ENCODE measurements around the gene SCN8A. TPM values are rescaled to one million over a fixed set of nuclear protein-coding genes. Genes with fewer than 3 reads are reported as not detected.

SCN8A gene
- total and polyA plus RNA-seq, 2 donors, result 0.21 to 0.57 TPM

DNA sequence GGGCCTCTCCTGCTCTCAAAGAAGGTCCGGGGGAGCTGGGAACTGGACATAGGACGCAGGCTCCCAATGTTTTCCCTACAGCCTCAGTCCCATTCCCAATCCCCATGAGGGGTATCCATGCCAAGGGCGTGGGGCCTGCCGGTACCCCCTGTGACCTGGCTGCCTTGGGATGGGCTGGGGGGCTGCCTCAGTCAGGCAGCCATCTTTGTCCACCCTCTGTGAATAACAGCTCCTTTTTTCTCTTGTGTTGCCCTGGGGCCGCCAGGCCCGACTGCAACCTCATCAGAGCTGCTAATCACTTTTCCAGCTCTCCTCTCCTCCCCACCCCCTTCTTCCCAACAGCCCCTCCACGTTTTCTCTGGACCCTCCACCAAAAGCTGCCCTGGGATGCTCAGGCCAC lies 246.3 kb downstream of the SCN8A start:
- 92% methylated on average over 7 of the region's 7 CpGs for WGBS
- DNase-seq (ENCODE audit: low read depth in 6 of 9, low spot score in 9 of 9), result no peak
- H3K4me3 ChIP-seq (ENCODE audit: low read length in 2 of 2), result no peak overlapping the region
- no peak overlapping the region for H3K27ac ChIP-seq (ENCODE audit: low read depth in 1 of 2, low read length in 1 of 2)
- H3K36me3 ChIP-seq (ENCODE audit: control insufficient read depth in 2 of 2, insufficient read depth in 2 of 2, low read length in 1 of 2), result no peaks in the 10 kb centered on the region
- H3K4me1 ChIP-seq (ENCODE audit: control insufficient read depth in 2 of 2, insufficient read depth in 2 of 2, low read length in 2 of 2), result peaks cover 4 to 15% of the 10 kb centered on the region in 2 donors
- H3K27me3 ChIP-seq (ENCODE audit: control insufficient read depth in 2 of 2, insufficient read depth in 1 of 2, low read length in 1 of 2), result peaks cover 0 to 36% of the 10 kb centered on the region in 2 donors
- no peaks in the 10 kb centered on the region for H3K9me3 ChIP-seq (ENCODE audit: control insufficient read depth in 2 of 2, insufficient read depth in 1 of 2, low read length in 1 of 2)

DNA sequence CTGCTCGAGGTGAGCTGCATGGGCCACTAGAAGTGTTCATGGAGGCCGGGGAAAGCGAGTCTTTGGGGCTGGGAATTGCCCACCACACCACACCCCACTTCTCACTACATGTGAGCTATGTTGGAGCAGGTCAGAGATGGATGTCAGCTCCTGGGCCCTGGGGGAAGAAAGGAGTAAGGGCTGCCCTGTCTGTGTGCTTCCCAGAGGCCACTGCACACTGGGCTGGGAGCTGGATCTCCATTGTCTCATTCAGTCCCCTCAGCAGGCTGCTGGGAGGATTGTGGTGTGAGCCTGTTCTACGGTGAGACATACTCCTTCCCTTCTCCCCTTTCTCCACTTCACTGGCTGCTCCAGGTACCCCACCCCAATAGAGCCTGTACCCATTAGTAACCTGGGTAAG lies 247.0 kb downstream of the SCN8A start:
- Histone ChIP-seq H3K27me3 (ENCODE audit: control insufficient read depth in 2 of 2, insufficient read depth in 1 of 2, low read length in 1 of 2) (peaks cover 0 to 36% of the 10 kb centered on the region in 2 donors), H3K9me3 (ENCODE audit: control insufficient read depth in 2 of 2, insufficient read depth in 1 of 2, low read length in 1 of 2) (no peaks in the 10 kb centered on the region), H3K36me3 (ENCODE audit: control insufficient read depth in 2 of 2, insufficient read depth in 2 of 2, low read length in 1 of 2) (no peaks in the 10 kb centered on the region), H3K4me1 (ENCODE audit: control insufficient read depth in 2 of 2, insufficient read depth in 2 of 2, low read length in 2 of 2) (peaks cover 0 to 8% of the 10 kb centered on the region in 2 donors), H3K4me3 (ENCODE audit: low read length in 2 of 2) (no peak overlapping the region), H3K27ac (ENCODE audit: low read depth in 1 of 2, low read length in 1 of 2) (no peak overlapping the region)
- 91% methylated on average over 4 of the region's 4 CpGs for WGBS
- DNase-seq (ENCODE audit: low read depth in 6 of 9, low spot score in 9 of 9), result no peak

DNA sequence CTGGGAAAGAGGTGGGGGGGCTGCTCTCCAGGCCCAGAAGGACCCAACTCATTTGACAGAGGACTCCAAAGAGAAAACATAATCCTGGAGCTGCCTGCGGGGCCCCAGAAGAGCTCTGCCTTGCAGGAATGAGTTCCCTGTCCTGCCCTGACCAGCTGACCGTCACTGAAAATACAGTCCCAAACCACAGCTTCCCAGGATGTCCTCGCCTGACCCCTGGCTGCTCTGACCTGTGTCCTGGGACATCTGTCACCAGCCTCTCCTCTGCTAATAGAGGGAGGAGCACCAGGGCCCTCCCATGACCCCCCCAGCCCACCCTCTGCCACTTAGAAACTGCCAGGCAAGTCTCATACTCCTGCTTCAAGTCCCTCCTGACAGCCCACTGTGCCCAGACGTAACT lies 247.7 kb downstream of the SCN8A start:
- no peak for DNase-seq (ENCODE audit: low read depth in 6 of 9, low spot score in 9 of 9)
- peaks cover 0 to 31% of the 10 kb centered on the region in 2 donors for H3K27me3 ChIP-seq (ENCODE audit: control insufficient read depth in 2 of 2, insufficient read depth in 1 of 2, low read length in 1 of 2)
- H3K36me3 ChIP-seq (ENCODE audit: control insufficient read depth in 2 of 2, insufficient read depth in 2 of 2, low read length in 1 of 2), result no peaks in the 10 kb centered on the region
- H3K4me3 ChIP-seq (ENCODE audit: low read length in 2 of 2), result no peak overlapping the region
- H3K4me1 ChIP-seq (ENCODE audit: control insufficient read depth in 2 of 2, insufficient read depth in 2 of 2, low read length in 2 of 2), result peaks cover 0 to 6% of the 10 kb centered on the region in 2 donors
- H3K27ac ChIP-seq (ENCODE audit: low read depth in 1 of 2, low read length in 1 of 2), result no peak overlapping the region
- H3K9me3 ChIP-seq (ENCODE audit: control insufficient read depth in 2 of 2, insufficient read depth in 1 of 2, low read length in 1 of 2), result no peaks in the 10 kb centered on the region
- 94% methylated on average over 4 of the region's 4 CpGs for WGBS

DNA sequence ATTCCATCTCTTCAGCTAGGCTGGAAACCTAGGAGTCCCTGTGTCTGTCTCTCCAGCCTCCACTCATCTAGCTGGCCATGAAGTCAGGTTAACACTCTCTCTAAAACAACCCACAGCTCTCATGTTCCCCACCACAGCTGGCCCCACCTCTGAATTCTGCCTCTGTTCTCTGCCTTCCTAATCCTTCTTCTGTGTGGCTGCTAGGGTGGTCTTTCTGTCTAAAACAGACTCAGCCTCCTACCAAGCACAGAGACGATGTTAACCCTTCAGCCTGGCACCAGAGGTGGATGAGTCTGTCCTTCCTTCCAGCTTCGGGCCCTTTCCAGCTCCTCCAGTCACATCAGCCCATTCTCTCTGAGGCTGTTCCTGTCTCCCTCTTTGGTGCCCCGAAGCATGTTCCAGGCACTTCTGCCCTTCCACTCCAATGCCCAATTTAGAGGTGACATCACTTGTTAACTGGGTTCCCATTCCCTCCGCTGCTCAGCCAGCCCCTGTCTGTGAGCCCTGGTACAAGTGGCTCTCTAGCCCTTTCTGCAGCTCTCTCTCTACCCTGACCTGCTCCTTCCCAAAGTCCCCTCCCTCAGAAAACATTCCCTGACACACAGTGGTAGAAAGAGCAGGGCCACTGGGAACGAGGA lies 248.4 kb downstream of the SCN8A start:
- H3K27me3 ChIP-seq (ENCODE audit: control insufficient read depth in 2 of 2, insufficient read depth in 1 of 2, low read length in 1 of 2), result peaks cover 0 to 33% of the 10 kb centered on the region in 2 donors
- H3K4me1 ChIP-seq (ENCODE audit: control insufficient read depth in 2 of 2, insufficient read depth in 2 of 2, low read length in 2 of 2), result peaks cover 0 to 6% of the 10 kb centered on the region in 2 donors
- no peaks in the 10 kb centered on the region for H3K9me3 ChIP-seq (ENCODE audit: control insufficient read depth in 2 of 2, insufficient read depth in 1 of 2, low read length in 1 of 2)
- no peak overlapping the region for H3K27ac ChIP-seq (ENCODE audit: low read depth in 1 of 2, low read length in 1 of 2)
- H3K4me3 ChIP-seq (ENCODE audit: low read length in 2 of 2), result no peak overlapping the region
- no peaks in the 10 kb centered on the region for H3K36me3 ChIP-seq (ENCODE audit: control insufficient read depth in 2 of 2, insufficient read depth in 2 of 2, low read length in 1 of 2)
- 92% methylated on average over 5 of the region's 5 CpGs for WGBS
- no peak for DNase-seq (ENCODE audit: low read depth in 6 of 9, low spot score in 9 of 9)

DNA sequence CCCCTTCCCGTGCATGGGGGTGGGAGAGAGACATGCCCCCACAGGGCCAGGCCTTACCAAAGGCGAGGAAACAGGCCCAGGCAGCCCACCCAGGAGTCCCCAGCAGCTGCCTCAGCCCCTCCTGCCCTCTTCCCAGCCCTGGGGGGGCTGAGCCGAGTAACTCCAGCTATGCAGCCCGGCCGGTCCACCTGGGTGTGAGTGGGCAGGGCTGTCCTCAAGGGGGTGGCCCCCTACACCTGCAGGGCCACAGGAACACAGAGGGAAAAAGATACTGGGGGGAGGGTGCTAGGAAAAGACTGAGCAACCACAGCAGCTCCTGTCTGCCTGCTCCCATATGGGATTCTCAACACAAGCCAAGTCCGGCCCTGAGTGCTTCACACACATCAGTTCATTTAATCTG lies 249.9 kb downstream of the SCN8A start:
- peaks cover 0 to 6% of the 10 kb centered on the region in 2 donors for H3K4me1 ChIP-seq (ENCODE audit: control insufficient read depth in 2 of 2, insufficient read depth in 2 of 2, low read length in 2 of 2)
- no peak overlapping the region for H3K27ac ChIP-seq (ENCODE audit: low read depth in 1 of 2, low read length in 1 of 2)
- H3K27me3 ChIP-seq (ENCODE audit: control insufficient read depth in 2 of 2, insufficient read depth in 1 of 2, low read length in 1 of 2), result peaks cover 3 to 44% of the 10 kb centered on the region in 2 donors
- H3K36me3 ChIP-seq (ENCODE audit: control insufficient read depth in 2 of 2, insufficient read depth in 2 of 2, low read length in 1 of 2), result no peaks in the 10 kb centered on the region
- WGBS, result 92% methylated on average over 6 of the region's 6 CpGs
- no peak for DNase-seq (ENCODE audit: low read depth in 6 of 9, low spot score in 9 of 9)
- no peak overlapping the region for H3K4me3 ChIP-seq (ENCODE audit: low read length in 2 of 2)
- no peaks in the 10 kb centered on the region for H3K9me3 ChIP-seq (ENCODE audit: control insufficient read depth in 2 of 2, insufficient read depth in 1 of 2, low read length in 1 of 2)

DNA sequence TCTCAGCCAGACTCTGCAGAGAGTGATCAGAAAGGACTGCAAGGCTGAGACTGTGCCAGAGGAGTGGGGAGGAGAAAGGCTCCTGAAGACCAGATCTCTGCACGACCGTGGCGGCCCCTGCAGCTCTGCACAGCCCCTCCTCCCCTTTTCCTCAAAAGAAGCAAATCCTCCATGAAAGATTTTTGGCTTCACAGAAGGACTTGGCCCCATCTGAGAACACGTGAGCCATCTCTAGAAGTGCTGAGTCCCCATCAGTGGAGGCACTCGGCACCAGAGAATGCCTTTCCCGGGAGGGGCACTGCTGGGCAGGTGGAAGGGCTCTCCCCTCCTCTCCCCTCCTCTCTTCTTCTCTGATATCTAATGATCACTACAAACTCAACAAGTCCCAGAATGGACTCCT lies 250.7 kb downstream of the SCN8A start:
- peaks cover 0 to 1% of the 10 kb centered on the region in 2 donors for H3K9me3 ChIP-seq (ENCODE audit: control insufficient read depth in 2 of 2, insufficient read depth in 1 of 2, low read length in 1 of 2)
- H3K4me3 ChIP-seq (ENCODE audit: low read length in 2 of 2), result no peak overlapping the region
- H3K27me3 ChIP-seq (ENCODE audit: control insufficient read depth in 2 of 2, insufficient read depth in 1 of 2, low read length in 1 of 2), result peaks cover 10 to 51% of the 10 kb centered on the region in 2 donors
- no peak overlapping the region for H3K27ac ChIP-seq (ENCODE audit: low read depth in 1 of 2, low read length in 1 of 2)
- no peaks in the 10 kb centered on the region for H3K36me3 ChIP-seq (ENCODE audit: control insufficient read depth in 2 of 2, insufficient read depth in 2 of 2, low read length in 1 of 2)
- 94% methylated on average over 6 of the region's 6 CpGs for WGBS
- no peak for DNase-seq (ENCODE audit: low read depth in 6 of 9, low spot score in 9 of 9)
- H3K4me1 ChIP-seq (ENCODE audit: control insufficient read depth in 2 of 2, insufficient read depth in 2 of 2, low read length in 2 of 2), result peaks cover 0 to 14% of the 10 kb centered on the region in 2 donors

DNA sequence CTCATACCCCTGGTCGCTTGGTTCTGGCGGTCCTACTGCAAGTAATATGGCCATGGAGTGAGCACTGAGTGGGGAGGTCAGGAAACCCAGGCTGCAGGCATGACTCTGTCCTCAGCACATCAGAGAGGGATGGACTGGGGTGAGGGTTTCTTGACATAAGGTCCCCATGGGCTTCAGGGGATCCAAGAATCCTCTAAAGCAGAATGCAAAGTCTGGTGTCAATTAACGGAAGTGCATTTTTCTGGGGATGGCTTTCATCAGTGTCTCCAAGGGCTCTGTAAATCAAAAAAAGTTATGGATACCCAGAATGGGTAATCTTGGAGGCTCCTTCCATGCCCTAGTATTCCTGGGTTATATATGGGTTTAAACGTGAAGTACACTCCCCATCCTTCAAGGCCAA lies 253.8 kb downstream of the SCN8A start:
- Histone ChIP-seq H3K36me3 (ENCODE audit: control insufficient read depth in 2 of 2, insufficient read depth in 2 of 2, low read length in 1 of 2) (no peaks in the 10 kb centered on the region), H3K4me3 (ENCODE audit: low read length in 2 of 2) (no peak overlapping the region), H3K4me1 (ENCODE audit: control insufficient read depth in 2 of 2, insufficient read depth in 2 of 2, low read length in 2 of 2) (peaks cover 5 to 22% of the 10 kb centered on the region in 2 donors), H3K9me3 (ENCODE audit: control insufficient read depth in 2 of 2, insufficient read depth in 1 of 2, low read length in 1 of 2) (peaks cover 3 to 4% of the 10 kb centered on the region in 2 donors), H3K27me3 (ENCODE audit: control insufficient read depth in 2 of 2, insufficient read depth in 1 of 2, low read length in 1 of 2) (peaks cover 38 to 72% of the 10 kb centered on the region in 2 donors), H3K27ac (ENCODE audit: low read depth in 1 of 2, low read length in 1 of 2) (no peak overlapping the region)
- WGBS, result 98% methylated on average over 4 of the region's 4 CpGs
- no peak for DNase-seq (ENCODE audit: low read depth in 6 of 9, low spot score in 9 of 9)

DNA sequence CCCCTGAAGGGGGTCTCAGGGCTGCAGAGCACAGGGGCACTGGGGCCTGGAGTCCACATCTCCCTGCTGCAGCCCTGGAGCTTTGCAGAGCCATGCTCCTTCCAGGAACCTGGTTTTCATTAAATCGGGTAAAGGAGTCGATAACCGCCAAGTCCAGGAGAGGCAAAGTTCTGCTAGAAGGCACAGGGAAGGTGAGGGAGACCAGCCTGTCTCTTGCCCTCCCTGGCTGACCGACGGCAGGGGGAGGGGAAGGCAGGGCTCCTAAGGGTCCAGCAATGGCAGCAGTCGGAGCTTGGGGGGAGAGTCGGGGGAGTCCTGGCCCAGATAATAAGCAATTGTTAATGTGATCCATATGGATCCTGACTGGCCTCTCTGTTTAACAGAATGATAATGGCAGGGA lies 254.4 kb downstream of the SCN8A start:
- H3K4me1 ChIP-seq (ENCODE audit: control insufficient read depth in 2 of 2, insufficient read depth in 2 of 2, low read length in 2 of 2), result peaks cover 5 to 22% of the 10 kb centered on the region in 2 donors
- WGBS, result 96% methylated on average over 7 of the region's 7 CpGs
- H3K27me3 ChIP-seq (ENCODE audit: control insufficient read depth in 2 of 2, insufficient read depth in 1 of 2, low read length in 1 of 2), result peaks cover 40 to 76% of the 10 kb centered on the region in 2 donors
- no peak for DNase-seq (ENCODE audit: low read depth in 6 of 9, low spot score in 9 of 9)
- no peak overlapping the region for H3K27ac ChIP-seq (ENCODE audit: low read depth in 1 of 2, low read length in 1 of 2)
- no peak overlapping the region for H3K4me3 ChIP-seq (ENCODE audit: low read length in 2 of 2)
- H3K36me3 ChIP-seq (ENCODE audit: control insufficient read depth in 2 of 2, insufficient read depth in 2 of 2, low read length in 1 of 2), result no peaks in the 10 kb centered on the region
- peaks cover 3 to 4% of the 10 kb centered on the region in 2 donors for H3K9me3 ChIP-seq (ENCODE audit: control insufficient read depth in 2 of 2, insufficient read depth in 1 of 2, low read length in 1 of 2)

DNA sequence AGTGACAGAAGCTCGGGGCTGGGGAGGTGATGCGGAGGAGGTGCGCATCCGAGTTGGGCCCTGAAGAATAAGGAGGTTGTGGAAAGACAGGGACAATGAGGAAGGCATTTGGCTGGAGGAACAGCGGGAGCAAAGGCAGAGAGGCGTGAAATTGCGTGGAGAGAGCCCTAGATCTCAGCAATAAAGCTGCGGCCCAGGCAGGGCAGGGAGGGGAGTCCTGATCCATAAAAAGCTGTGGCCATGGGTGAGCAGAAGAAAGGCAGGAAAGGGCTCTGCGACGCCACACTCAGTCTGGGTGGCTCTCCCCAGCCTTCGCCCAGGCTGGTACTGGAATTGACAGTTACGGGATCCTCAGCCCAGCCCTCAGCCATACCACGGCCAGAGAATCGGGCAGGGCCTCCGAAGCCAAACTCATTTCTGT lies 255.2 kb downstream of the SCN8A start:
- WGBS, result 89% methylated on average over 15 of the region's 15 CpGs
- Histone ChIP-seq H3K9me3 (ENCODE audit: control insufficient read depth in 2 of 2, insufficient read depth in 1 of 2, low read length in 1 of 2) (peaks cover 3 to 4% of the 10 kb centered on the region in 2 donors), H3K27ac (ENCODE audit: low read depth in 1 of 2, low read length in 1 of 2) (no peak overlapping the region), H3K36me3 (ENCODE audit: control insufficient read depth in 2 of 2, insufficient read depth in 2 of 2, low read length in 1 of 2) (no peaks in the 10 kb centered on the region), H3K27me3 (ENCODE audit: control insufficient read depth in 2 of 2, insufficient read depth in 1 of 2, low read length in 1 of 2) (peaks cover 40 to 82% of the 10 kb centered on the region in 2 donors), H3K4me1 (ENCODE audit: control insufficient read depth in 2 of 2, insufficient read depth in 2 of 2, low read length in 2 of 2) (peaks cover 5 to 19% of the 10 kb centered on the region in 2 donors), H3K4me3 (ENCODE audit: low read length in 2 of 2) (no peak overlapping the region)
- no peak for DNase-seq (ENCODE audit: low read depth in 6 of 9, low spot score in 9 of 9)
